ENCODE data around the gene JKAMP. TPM values are rescaled to one million over a fixed set of nuclear protein-coding genes. Genes with fewer than 3 reads are reported as not detected.

The JKAMP gene
- total and polyA plus RNA-seq, 2 donors (not counting 3 experiments of a cell fraction or from before 2014, with no cell fraction given) = 30.8 to 160 TPM

DNA sequence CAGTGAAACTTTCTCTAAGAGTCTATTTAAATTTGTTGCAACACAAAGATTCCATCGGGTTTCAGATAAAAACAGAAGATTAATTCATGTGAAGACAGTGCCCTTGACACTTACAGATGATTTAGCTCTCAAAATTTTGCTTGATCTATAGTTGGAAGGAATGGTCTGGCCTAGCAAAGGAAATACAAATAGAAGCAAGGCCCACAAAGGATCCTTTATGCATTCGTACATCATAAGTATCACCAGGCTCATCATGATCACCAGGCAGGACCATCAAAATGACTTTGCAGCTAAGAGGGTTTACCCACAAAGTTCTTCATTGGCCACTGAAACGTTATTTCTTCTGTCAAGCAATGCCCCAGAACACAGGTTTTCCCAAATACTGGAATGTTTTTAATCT is 24.8 kb downstream of the JKAMP start:
- BruUV-seq (replicated peaks) = no TSS peak
- Histone ChIP-seq H3K4me3 (replicated peaks in 1 of 3; ENCODE audit: insufficient read depth in 1 of 3, low read depth in 1 of 3, low read length in 3 of 3) (no peak overlapping the region), H2AFZ (ENCODE audit: low read depth, low read length) (no peak overlapping the region), H3K27me3 (ENCODE audit: control insufficient read depth in 2 of 2, insufficient read depth in 2 of 2, low read length in 2 of 2) (peaks cover 0 to 7% of the 10 kb centered on the region in 2 experiments), H3K9ac (replicated peaks; ENCODE audit: extremely low read depth, insufficient read depth, low read length) (no peak overlapping the region), H3K4me2 (ENCODE audit: insufficient read depth, low read length) (no peak overlapping the region), H3K4me1 (ENCODE audit: control insufficient read depth, extremely low read depth, insufficient read depth, low read length) (no peaks in the 10 kb centered on the region), H3K9me1 (replicated peaks; ENCODE audit: control insufficient read depth, extremely low read depth, insufficient read depth, low read length) (no peaks in the 10 kb centered on the region), H3K36me3 (ENCODE audit: control insufficient read depth in 2 of 2, extremely low read depth in 1 of 2, insufficient read depth in 2 of 2, low read length in 2 of 2) (no peaks in the 10 kb centered on the region), H3K27ac (ENCODE audit: insufficient read depth, low read depth, low read length) (no peak overlapping the region), H3K79me2 (ENCODE audit: control insufficient read depth, insufficient read depth, low read length) (no peaks in the 10 kb centered on the region), H4K20me1 (replicated peaks; ENCODE audit: control insufficient read depth, extremely low read depth, insufficient read depth, low read length) (no peaks in the 10 kb centered on the region), H3K9me3 (replicated peaks; ENCODE audit: control insufficient read depth, insufficient read depth, low read length) (no peaks in the 10 kb centered on the region)
- POLR2A ChIA-PET = no interaction called here
- dilution Hi-C loops (cut with MboI; ENCODE audit: extremely low pct_ligation_motif_present, low sequenced_read_pairs) (no loop called here), intact Hi-C loops (cut with micrococcal nuclease) (loop anchor here (5.0 to 10.0 kb wide), 2 partner anchors 388 to 656 kb away; partner anchors contain the start of gene DHRS7)
- FAIRE-seq = no peak
- DNase-seq (ENCODE audit: low read depth, low spot score) = no peak
- CTCF ChIA-PET = interaction anchor here (1.6 to 2.9 kb wide), 2 partner anchors 68 to 389 kb away, joined by 8 to 22 read pairs; partner anchors contain the start of gene CCDC175
- TF ChIP-seq EZH2 (IDR thresholded peaks at IDR 0.05; ENCODE audit: borderline replicate concordance, low read depth, low read length, severe bottlenecking) (no peak), MAX (IDR thresholded peaks at IDR 0.05; ENCODE audit: insufficient read depth, insufficient read length) (no peak), POLR2A (IDR thresholded peaks at IDR 0.05; ENCODE audit: low read depth, low read length) (no peak), MYC (IDR thresholded peaks at IDR 0.05; ENCODE audit: low read depth, low read length) (no peak), JUN (IDR thresholded peaks at IDR 0.05; ENCODE audit: borderline replicate concordance, insufficient read depth, insufficient read length, low read depth) (no peak), FOS (IDR thresholded peaks at IDR 0.05; ENCODE audit: borderline replicate concordance, insufficient read depth, low read length) (no peak), GATA2 (IDR thresholded peaks at IDR 0.05; ENCODE audit: insufficient read depth, insufficient read length, low read depth, low read length) (no peak), POLR2AphosphoS5 (IDR thresholded peaks at IDR 0.05; ENCODE audit: insufficient read depth, low read depth, low read length) (no peak)
- TF ChIP-seq, protein P1, sequence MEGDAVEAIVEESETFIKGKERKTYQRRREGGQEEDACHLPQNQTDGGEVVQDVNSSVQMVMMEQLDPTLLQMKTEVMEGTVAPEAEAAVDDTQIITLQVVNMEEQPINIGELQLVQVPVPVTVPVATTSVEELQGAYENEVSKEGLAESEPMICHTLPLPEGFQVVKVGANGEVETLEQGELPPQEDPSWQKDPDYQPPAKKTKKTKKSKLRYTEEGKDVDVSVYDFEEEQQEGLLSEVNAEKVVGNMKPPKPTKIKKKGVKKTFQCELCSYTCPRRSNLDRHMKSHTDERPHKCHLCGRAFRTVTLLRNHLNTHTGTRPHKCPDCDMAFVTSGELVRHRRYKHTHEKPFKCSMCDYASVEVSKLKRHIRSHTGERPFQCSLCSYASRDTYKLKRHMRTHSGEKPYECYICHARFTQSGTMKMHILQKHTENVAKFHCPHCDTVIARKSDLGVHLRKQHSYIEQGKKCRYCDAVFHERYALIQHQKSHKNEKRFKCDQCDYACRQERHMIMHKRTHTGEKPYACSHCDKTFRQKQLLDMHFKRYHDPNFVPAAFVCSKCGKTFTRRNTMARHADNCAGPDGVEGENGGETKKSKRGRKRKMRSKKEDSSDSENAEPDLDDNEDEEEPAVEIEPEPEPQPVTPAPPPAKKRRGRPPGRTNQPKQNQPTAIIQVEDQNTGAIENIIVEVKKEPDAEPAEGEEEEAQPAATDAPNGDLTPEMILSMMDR (IDR thresholded peaks at IDR 0.05; ENCODE audit: extremely low read depth in 1 of 2, insufficient read depth in 1 of 2, low read depth in 1 of 2, low read length in 2 of 2) = no peak

Data from endothelial cell of umbilical vein (primary cell).